ENCODE measurements around the gene NPS.
A peak's percentile ranks its signal among the peaks of the same experiment; 100 is the strongest.

The NPS gene

GRCh38 chr10:127552446-127552845 is 3.3 kb downstream of the NPS start:
- no peak overlapping the region for H3K4me3 ChIP-seq (ENCODE audit: low read depth, low read length)
- TF ChIP-seq CTCF (IDR thresholded peaks at IDR 0.05; ENCODE audit: control insufficient read depth, extremely low read depth, insufficient read depth) = no peak
- DNase-seq (ENCODE audit: low read depth) = no peak

GRCh38 chr10:127553417-127553816 is 4.3 kb downstream of the NPS start:
- no peak for TF ChIP-seq CTCF (IDR thresholded peaks at IDR 0.05; ENCODE audit: control insufficient read depth, extremely low read depth, insufficient read depth)
- no peak for DNase-seq (ENCODE audit: low read depth)
- no peak overlapping the region for H3K4me3 ChIP-seq (ENCODE audit: low read depth, low read length)

- no peak overlapping the region for H3K4me3 ChIP-seq (ENCODE audit: low read depth, low read length)
- DNase-seq (ENCODE audit: low read depth) = peak; percentile 19
- no peak for TF ChIP-seq CTCF (IDR thresholded peaks at IDR 0.05; ENCODE audit: control insufficient read depth, extremely low read depth, insufficient read depth)
Measured at GRCh38 chr10:127556916-127557315, 7.8 kb downstream of the NPS start.

- no peak for TF ChIP-seq CTCF (IDR thresholded peaks at IDR 0.05; ENCODE audit: control insufficient read depth, extremely low read depth, insufficient read depth)
- no peak for DNase-seq (ENCODE audit: low read depth)
- no peak overlapping the region for H3K4me3 ChIP-seq (ENCODE audit: low read depth, low read length)
Measured at GRCh38 chr10:127561647-127562046, 12.5 kb downstream of the NPS start.

- H3K4me3 ChIP-seq (ENCODE audit: low read depth, low read length) = no peak overlapping the region
- DNase-seq (ENCODE audit: low read depth) = peak; percentile 4
- TF ChIP-seq CTCF (IDR thresholded peaks at IDR 0.05; ENCODE audit: control insufficient read depth, extremely low read depth, insufficient read depth) = peak; percentile 75
Measured at GRCh38 chr10:127563718-127564553, 14.8 kb downstream of the NPS start.

GRCh38 chr10:127564644-127565043 is 15.5 kb downstream of the NPS start:
- no peak for TF ChIP-seq CTCF (IDR thresholded peaks at IDR 0.05; ENCODE audit: control insufficient read depth, extremely low read depth, insufficient read depth)
- no peak for DNase-seq (ENCODE audit: low read depth)
- H3K4me3 ChIP-seq (ENCODE audit: low read depth, low read length) = no peak overlapping the region

- H3K4me3 ChIP-seq (ENCODE audit: low read depth, low read length) = no peak overlapping the region
- TF ChIP-seq CTCF (IDR thresholded peaks at IDR 0.05; ENCODE audit: control insufficient read depth, extremely low read depth, insufficient read depth) = no peak
- no peak for DNase-seq (ENCODE audit: low read depth)
Measured at GRCh38 chr10:127565583-127565982, 16.5 kb downstream of the NPS start.

All from LNCaP clone FGC (cell line).